Body of pancreas (tissue), 4 donors: ENCODE measurements around the gene CEND1. TPM values are rescaled to one million over a fixed set of nuclear protein-coding genes. Genes with fewer than 3 reads are reported as not detected.

Experiments
- ATAC-seq: fragments of 150-250 bp; one replicate; pipeline ENCODE4 v1.9.1; 2016
- DNase-seq, 4 donors: peaks; one replicate each; pipeline ENCODE4 v3.0.0-alpha.2; 2019
- H3K27ac ChIP-seq, 4 donors: fragments of 200-600 bp; sonication (generic); 1 replicate in 3 of 4; 2 replicates in 1 of 4; pipeline versions ENCODE4 v1.5.1 to v1.6.1; 2016 to 2019; ENCODE audit warnings: mild to moderate bottlenecking in 1 of 4, mixed read lengths in 1 of 4, moderate library complexity in 1 of 4
- H3K27me3 ChIP-seq, 2 donors: fragments of 200-600 bp; sonication (generic); one replicate each; pipeline ENCODE4 v1.6.0; 2016; ENCODE audit warnings: mild to moderate bottlenecking in 1 of 2
- H3K36me3 ChIP-seq, 2 donors: fragments of 200-600 bp; sonication (generic); replicated peaks in 1 of 2; 2 replicates each; pipeline ENCODE4 v1.5.1; 2016; ENCODE audit warnings: low read depth in 2 of 2; ENCODE audit not compliant: insufficient read depth in 1 of 2
- H3K4me1 ChIP-seq: fragments of 200-600 bp; sonication (generic); one replicate; pipeline ENCODE4 v1.6.0; 2016
- H3K4me3 ChIP-seq, 2 donors: fragments of 200-600 bp; sonication (generic); 1 replicate in 1 of 2; 2 replicates in 1 of 2; pipeline ENCODE4 v1.5.1; 2016 to 2019
- H3K9me3 ChIP-seq, 3 donors: fragments of 200-600 bp; sonication (generic); 1 replicate in 2 of 3; 2 replicates in 1 of 3; pipeline ENCODE4 v1.5.1; 2016
- POLR2A ChIP-seq, 3 donors: fragments of 450-650 bp; IDR thresholded peaks; one replicate each; pipeline ENCODE4 v1.6.1; 2016; ENCODE audit warnings: antibody characterized with exemption in 3 of 3, mild to moderate bottlenecking in 2 of 3
- WGBS, 2 donors: methylation state at CpG; one replicate each; pipeline ENCODE4 v1.1.5; 2017; 5-methylcytosine and 5-hydroxymethylcytosine counted together
- intact Hi-C: fragments of 100-400 bp; cut with DNase I; formaldehyde crosslinking; loops from one replicate; pipeline ENCODE4 v1.15.1; 2023
- total RNA-seq, 2 donors: library from RNA; depleted of rRNA; stranded (reverse); fragments of >200 nt; gene quantifications; one replicate each; pipeline ENCODE4 v1.1.0, GENCODE V29; 2016
- TF ChIP-seq, protein P1 (sequence below), 7 experiments: fragments of 450-650 bp in 4 of 7; fragments of 200-600 bp in 3 of 7; sonication (generic) in 3 of 7; IDR thresholded peaks; one replicate each; pipeline ENCODE4 v1.5.1; 2016 to 2019; ENCODE audit warnings: antibody characterized with exemption in 7 of 7

The CEND1 gene
- total RNA-seq, 2 donors from 2014 or later = 0.78 TPM; not detected in 1

DNA sequence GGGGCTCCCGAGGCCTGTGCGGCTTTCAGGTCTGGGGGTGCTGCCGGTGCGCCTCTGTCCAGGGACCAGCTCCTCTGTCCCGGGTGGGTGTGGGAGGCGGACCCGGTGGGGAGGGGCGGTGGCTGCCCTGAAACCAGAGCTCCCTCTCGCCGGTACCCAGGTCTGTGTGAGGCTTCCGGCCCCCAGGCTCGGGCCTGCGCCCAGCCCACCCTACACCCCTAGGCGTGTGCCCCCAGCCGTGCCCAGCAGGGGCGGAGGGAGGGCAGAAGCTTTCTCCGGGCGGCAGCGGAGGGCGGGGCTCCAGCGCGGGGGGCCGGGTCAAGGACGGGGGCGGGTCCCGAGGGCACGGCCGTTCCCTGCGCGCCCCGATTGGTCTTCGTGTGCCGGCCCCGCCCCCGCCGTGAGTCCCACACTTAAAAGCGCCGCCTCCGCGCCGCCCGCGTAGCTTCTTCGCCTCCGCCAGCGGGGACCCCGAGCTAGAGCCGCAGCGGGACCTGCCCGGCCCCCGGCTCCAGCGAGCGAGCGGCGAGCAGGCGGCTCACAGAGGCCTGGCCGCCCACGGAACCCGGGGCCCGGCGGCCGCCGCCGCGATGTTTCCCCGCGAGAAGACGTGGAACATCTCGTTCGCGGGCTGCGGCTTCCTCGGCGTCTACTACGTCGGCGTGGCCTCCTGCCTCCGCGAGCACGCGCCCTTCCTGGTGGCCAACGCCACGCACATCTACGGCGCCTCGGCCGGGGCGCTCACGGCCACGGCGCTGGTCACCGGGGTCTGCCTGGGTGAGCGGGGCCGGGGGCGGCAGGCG, 29.4 kb upstream of the CEND1 start:
- ATAC-seq (peak; percentile 72), DNase-seq (peak; percentile 94 to 96 (median 95))
- Histone ChIP-seq H3K4me3 (peak overlapping the region; percentile 39 to 91), H3K27me3 (no peaks in the 10 kb centered on the region), H3K4me1 (peaks cover 52% of the 10 kb centered on the region), H3K9me3 (no peaks in the 10 kb centered on the region), H3K36me3 (peaks cover 0 to 2% of the 10 kb centered on the region in 2 donors), H3K27ac (peak overlapping the region; percentile 92 to 100 (median 98))
- intact Hi-C loops = no loop called here
- TF ChIP-seq, protein P1, sequence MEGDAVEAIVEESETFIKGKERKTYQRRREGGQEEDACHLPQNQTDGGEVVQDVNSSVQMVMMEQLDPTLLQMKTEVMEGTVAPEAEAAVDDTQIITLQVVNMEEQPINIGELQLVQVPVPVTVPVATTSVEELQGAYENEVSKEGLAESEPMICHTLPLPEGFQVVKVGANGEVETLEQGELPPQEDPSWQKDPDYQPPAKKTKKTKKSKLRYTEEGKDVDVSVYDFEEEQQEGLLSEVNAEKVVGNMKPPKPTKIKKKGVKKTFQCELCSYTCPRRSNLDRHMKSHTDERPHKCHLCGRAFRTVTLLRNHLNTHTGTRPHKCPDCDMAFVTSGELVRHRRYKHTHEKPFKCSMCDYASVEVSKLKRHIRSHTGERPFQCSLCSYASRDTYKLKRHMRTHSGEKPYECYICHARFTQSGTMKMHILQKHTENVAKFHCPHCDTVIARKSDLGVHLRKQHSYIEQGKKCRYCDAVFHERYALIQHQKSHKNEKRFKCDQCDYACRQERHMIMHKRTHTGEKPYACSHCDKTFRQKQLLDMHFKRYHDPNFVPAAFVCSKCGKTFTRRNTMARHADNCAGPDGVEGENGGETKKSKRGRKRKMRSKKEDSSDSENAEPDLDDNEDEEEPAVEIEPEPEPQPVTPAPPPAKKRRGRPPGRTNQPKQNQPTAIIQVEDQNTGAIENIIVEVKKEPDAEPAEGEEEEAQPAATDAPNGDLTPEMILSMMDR (IDR thresholded peaks at IDR 0.05) = peak in 5 of 7 experiments; percentile 7 to 44 (median 39)
- TF ChIP-seq POLR2A (IDR thresholded peaks at IDR 0.05) = peak; percentile 69 to 97 (median 72)
- WGBS, 2 donors = 2% methylated on average over 41 of the region's 96 CpGs; no CpG with 5 or more reads in 1 of the 2 donors

GRCh38 chr11:818396-819128, 28.7 kb upstream of the CEND1 start, which contains the start of gene PNPLA2:
Gene PNPLA2, plus strand, starts transcription at chr11:818914. Its CDS starts 805 bp downstream, at chr11:819719.
- intact Hi-C loops = no loop called here
- TF ChIP-seq POLR2A (IDR thresholded peaks at IDR 0.05) = peak; percentile 72 to 87 (median 72)
- TF ChIP-seq, protein P1 (IDR thresholded peaks at IDR 0.05) = no peak
- peaks cover 44% of the 10 kb centered on the region for H3K4me1 ChIP-seq
- no peaks in the 10 kb centered on the region for H3K27me3 ChIP-seq
- DNase-seq (peak; percentile 64 to 79 (median 72)), ATAC-seq (peak; percentile 13)
- WGBS, 2 donors = 22 to 28% methylated on average over 3 to 20 of the region's 20 CpGs
- peaks cover 0 to under 1% of the 10 kb centered on the region in 2 donors for H3K36me3 ChIP-seq
- H3K4me3 ChIP-seq = peak within 1 kb of the TSS; percentile 39 to 91
- peak within 1 kb of the TSS; percentile 92 to 100 (median 98) for H3K27ac ChIP-seq
- H3K9me3 ChIP-seq = no peaks in the 10 kb centered on the region

DNA sequence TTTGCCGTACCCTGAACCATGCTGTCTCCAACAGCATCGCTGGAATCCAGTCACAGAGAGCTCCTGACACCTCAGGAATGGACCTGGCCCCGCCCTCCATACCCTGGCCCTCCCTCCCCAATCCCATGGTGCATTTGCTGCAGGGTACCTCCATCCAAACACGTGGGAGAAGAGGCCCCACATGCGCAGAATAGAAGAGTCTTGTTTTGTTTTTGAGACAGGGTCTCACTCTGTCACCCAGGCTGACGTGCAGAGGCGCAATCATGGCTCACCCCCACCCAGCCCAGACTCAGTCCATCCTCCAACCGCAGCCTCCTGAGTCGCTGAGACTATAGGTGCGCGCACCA, 26.5 kb upstream of the CEND1 start:
- 86 to 87% methylated on average over 8 to 11 of the region's 11 CpGs for WGBS, 2 donors
- TF ChIP-seq, protein P1 (IDR thresholded peaks at IDR 0.05) = no peak
- TF ChIP-seq POLR2A (IDR thresholded peaks at IDR 0.05) = no peak
- H3K27me3 ChIP-seq = no peaks in the 10 kb centered on the region
- intact Hi-C loops = no loop called here
- no peak overlapping the region for H3K27ac ChIP-seq
- H3K4me1 ChIP-seq = peaks cover 27% of the 10 kb centered on the region
- ATAC-seq (no peak), DNase-seq (no peak)
- H3K4me3 ChIP-seq = no peak overlapping the region
- no peaks in the 10 kb centered on the region for H3K9me3 ChIP-seq
- peaks cover 0 to 12% of the 10 kb centered on the region in 2 donors for H3K36me3 ChIP-seq

DNA sequence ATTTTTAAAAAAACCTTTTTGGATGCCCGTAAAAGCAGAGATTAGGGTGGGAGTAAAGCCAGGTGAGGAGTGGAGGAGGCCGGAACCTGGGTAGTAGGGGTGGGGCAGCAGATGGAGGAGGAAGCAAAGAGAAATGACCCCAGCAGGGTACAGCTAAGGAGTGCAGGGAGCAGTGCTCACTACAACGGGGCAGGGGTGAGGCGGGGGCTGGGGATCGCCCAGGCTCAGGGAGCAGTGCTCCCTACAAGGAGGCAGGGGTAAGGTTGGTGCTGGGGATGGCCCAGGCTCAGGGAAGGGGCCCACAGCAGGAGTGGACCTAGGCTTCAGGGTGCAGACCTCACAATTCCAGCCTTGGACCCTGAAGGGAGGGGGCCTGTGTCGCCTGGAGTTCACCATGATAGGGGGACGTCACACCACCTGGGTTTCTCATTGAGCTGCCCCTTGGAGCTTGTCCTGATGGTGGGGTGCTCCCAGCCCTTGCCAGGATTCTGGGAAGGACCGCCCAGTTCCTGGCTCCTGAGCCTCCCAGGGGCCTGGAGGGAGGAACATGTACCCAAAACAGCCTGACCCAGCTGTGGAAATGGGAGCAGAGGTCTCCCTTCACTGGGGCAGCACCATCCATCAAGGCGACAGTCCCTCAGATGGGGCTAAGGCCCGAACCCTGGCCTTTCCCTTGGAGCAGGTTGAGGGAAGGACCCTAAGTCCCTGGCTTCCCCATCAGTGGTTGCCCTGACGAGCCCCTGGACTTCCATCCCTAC, 26.0 kb upstream of the CEND1 start:
- Histone ChIP-seq H3K4me3 (no peak overlapping the region), H3K9me3 (no peaks in the 10 kb centered on the region), H3K36me3 (peaks cover 0 to 12% of the 10 kb centered on the region in 2 donors), H3K27me3 (no peaks in the 10 kb centered on the region), H3K4me1 (peaks cover 27% of the 10 kb centered on the region), H3K27ac (no peak overlapping the region)
- ATAC-seq (no peak), DNase-seq (no peak)
- TF ChIP-seq, protein P1 (IDR thresholded peaks at IDR 0.05) = no peak
- no peak for TF ChIP-seq POLR2A (IDR thresholded peaks at IDR 0.05)
- intact Hi-C loops = no loop called here
- 71 to 83% methylated on average over 6 to 11 of the region's 11 CpGs for WGBS, 2 donors
